ENCODE results near the gene ZNF133. TPM values are rescaled to one million over a fixed set of nuclear protein-coding genes. Genes with fewer than 3 reads are reported as not detected.

Gene ZNF133
- total and polyA plus RNA-seq, 2 donors (not counting 1 experiment from before 2014, with no cell fraction given) = 13.7 to 14.9 TPM

- DNase-seq = no peak
- no peaks in the 10 kb centered on the region for H3K9me3 ChIP-seq (ENCODE audit: control extremely low read depth in 1 of 3, control insufficient read depth in 2 of 3, insufficient read depth in 1 of 3, low read length in 2 of 3)
- ATAC-seq (ENCODE audit: low read depth) = no peak
- CTCF ChIA-PET = no interaction called here
- no peak overlapping the region for H3K27ac Mint-ChIP-seq
- peaks cover 22% of the 10 kb centered on the region for H3K27me3 Mint-ChIP-seq
- H3K4me3 Mint-ChIP-seq = no peak overlapping the region
- no peaks in the 10 kb centered on the region for H4K20me1 ChIP-seq (ENCODE audit: control insufficient read depth, insufficient read depth, low read length, poor library complexity, severe bottlenecking)
- TF ChIP-seq EZH2 (IDR thresholded peaks at IDR 0.05; ENCODE audit: borderline replicate concordance, insufficient read depth, low read depth, low read length, poor library complexity, severe bottlenecking) = no peak
- TF ChIP-seq, protein P1, sequence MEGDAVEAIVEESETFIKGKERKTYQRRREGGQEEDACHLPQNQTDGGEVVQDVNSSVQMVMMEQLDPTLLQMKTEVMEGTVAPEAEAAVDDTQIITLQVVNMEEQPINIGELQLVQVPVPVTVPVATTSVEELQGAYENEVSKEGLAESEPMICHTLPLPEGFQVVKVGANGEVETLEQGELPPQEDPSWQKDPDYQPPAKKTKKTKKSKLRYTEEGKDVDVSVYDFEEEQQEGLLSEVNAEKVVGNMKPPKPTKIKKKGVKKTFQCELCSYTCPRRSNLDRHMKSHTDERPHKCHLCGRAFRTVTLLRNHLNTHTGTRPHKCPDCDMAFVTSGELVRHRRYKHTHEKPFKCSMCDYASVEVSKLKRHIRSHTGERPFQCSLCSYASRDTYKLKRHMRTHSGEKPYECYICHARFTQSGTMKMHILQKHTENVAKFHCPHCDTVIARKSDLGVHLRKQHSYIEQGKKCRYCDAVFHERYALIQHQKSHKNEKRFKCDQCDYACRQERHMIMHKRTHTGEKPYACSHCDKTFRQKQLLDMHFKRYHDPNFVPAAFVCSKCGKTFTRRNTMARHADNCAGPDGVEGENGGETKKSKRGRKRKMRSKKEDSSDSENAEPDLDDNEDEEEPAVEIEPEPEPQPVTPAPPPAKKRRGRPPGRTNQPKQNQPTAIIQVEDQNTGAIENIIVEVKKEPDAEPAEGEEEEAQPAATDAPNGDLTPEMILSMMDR (IDR thresholded peaks at IDR 0.05) = no peak
- H3K27me3 ChIP-seq (replicated peaks in 1 of 4; ENCODE audit: control extremely low read depth in 1 of 4, control insufficient read depth in 3 of 4, insufficient read depth in 4 of 4, low read length in 3 of 4) = no peaks in the 10 kb centered on the region
- H3K4me1 Mint-ChIP-seq = no peaks in the 10 kb centered on the region
- POLR2A ChIA-PET = no interaction called here
- no peak overlapping the region for H3K27ac ChIP-seq (ENCODE audit: low read length in 2 of 2)
- WGBS (ENCODE audit: insufficient coverage) = 63% methylated on average over 2 of the region's 3 CpGs
- H3K9ac ChIP-seq (ENCODE audit: low read length) = no peak overlapping the region
- H3K4me2 ChIP-seq (replicated peaks; ENCODE audit: low read depth, low read length, poor library complexity, severe bottlenecking) = no peak overlapping the region
- intact Hi-C loops (cut with micrococcal nuclease) = no loop called here
- H3K9me3 Mint-ChIP-seq (ENCODE audit: insufficient read depth) = no peaks in the 10 kb centered on the region
- H3K79me2 ChIP-seq (ENCODE audit: control insufficient read depth, insufficient read depth, low read length) = no peaks in the 10 kb centered on the region
- H3K4me3 ChIP-seq (ENCODE audit: control extremely low read depth in 1 of 5, extremely low read depth in 1 of 5, insufficient read depth in 1 of 5, low read depth in 2 of 5, low read length in 4 of 5) = no peak overlapping the region
- no peaks in the 10 kb centered on the region for H3K36me3 ChIP-seq (replicated peaks in 1 of 2; ENCODE audit: control extremely low read depth in 1 of 2, control insufficient read depth in 1 of 2, extremely low read depth in 1 of 2, insufficient read depth in 2 of 2, low read length in 1 of 2)
- no peak overlapping the region for H2AFZ ChIP-seq (ENCODE audit: insufficient read depth, low read depth, low read length, poor library complexity, severe bottlenecking)
- no peaks in the 10 kb centered on the region for H3K4me1 ChIP-seq (ENCODE audit: control insufficient read depth in 2 of 2, insufficient read depth in 2 of 2, low read length in 2 of 2)
These were observed 33.7 kb upstream of the ZNF133 start for GRCh38 chr20:18254615-18255014.

DNA sequence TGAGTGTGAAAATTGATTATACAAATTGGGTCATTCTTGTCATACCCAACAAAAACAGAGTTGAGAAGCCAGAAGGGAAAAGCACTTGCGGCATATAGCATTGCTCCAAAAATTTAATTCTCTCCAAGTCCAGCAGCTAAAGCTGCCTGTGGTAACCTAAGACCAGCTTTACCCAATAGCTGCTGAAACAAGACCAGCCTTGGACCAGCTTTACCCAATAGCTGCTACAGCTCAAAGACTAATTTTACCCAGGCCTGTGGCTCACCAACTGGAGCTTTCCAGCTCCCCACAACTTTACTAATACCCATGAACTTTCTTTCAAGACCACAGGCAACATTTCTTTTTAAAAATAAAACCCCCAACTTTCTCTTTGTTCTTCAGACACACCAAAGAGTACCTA, 32.8 kb upstream of the ZNF133 start:
- no peak overlapping the region for H3K27ac Mint-ChIP-seq
- no peaks in the 10 kb centered on the region for H3K9me3 Mint-ChIP-seq (ENCODE audit: insufficient read depth)
- Histone ChIP-seq H3K36me3 (replicated peaks in 1 of 2; ENCODE audit: control extremely low read depth in 1 of 2, control insufficient read depth in 1 of 2, extremely low read depth in 1 of 2, insufficient read depth in 2 of 2, low read length in 1 of 2) (no peaks in the 10 kb centered on the region), H3K4me2 (replicated peaks; ENCODE audit: low read depth, low read length, poor library complexity, severe bottlenecking) (no peak overlapping the region), H3K27ac (ENCODE audit: low read length in 2 of 2) (no peak overlapping the region), H3K9ac (ENCODE audit: low read length) (no peak overlapping the region), H3K9me3 (ENCODE audit: control extremely low read depth in 1 of 3, control insufficient read depth in 2 of 3, insufficient read depth in 1 of 3, low read length in 2 of 3) (no peaks in the 10 kb centered on the region), H3K27me3 (replicated peaks in 1 of 4; ENCODE audit: control extremely low read depth in 1 of 4, control insufficient read depth in 3 of 4, insufficient read depth in 4 of 4, low read length in 3 of 4) (no peaks in the 10 kb centered on the region), H3K79me2 (ENCODE audit: control insufficient read depth, insufficient read depth, low read length) (no peaks in the 10 kb centered on the region), H3K4me3 (ENCODE audit: control extremely low read depth in 1 of 5, extremely low read depth in 1 of 5, insufficient read depth in 1 of 5, low read depth in 2 of 5, low read length in 4 of 5) (no peak overlapping the region), H2AFZ (ENCODE audit: insufficient read depth, low read depth, low read length, poor library complexity, severe bottlenecking) (no peak overlapping the region), H3K4me1 (ENCODE audit: control insufficient read depth in 2 of 2, insufficient read depth in 2 of 2, low read length in 2 of 2) (no peaks in the 10 kb centered on the region), H4K20me1 (ENCODE audit: control insufficient read depth, insufficient read depth, low read length, poor library complexity, severe bottlenecking) (no peaks in the 10 kb centered on the region)
- peaks cover 26% of the 10 kb centered on the region for H3K27me3 Mint-ChIP-seq
- CTCF ChIA-PET = no interaction called here
- intact Hi-C loops (cut with micrococcal nuclease) = no loop called here
- WGBS (ENCODE audit: insufficient coverage) = 100% methylated on average over 1 of the region's 1 CpG
- no peak for DNase-seq
- no peak for ATAC-seq (ENCODE audit: low read depth)
- no peaks in the 10 kb centered on the region for H3K4me1 Mint-ChIP-seq
- POLR2A ChIA-PET = no interaction called here
- TF ChIP-seq, protein P1 (IDR thresholded peaks at IDR 0.05) = no peak
- no peak for TF ChIP-seq EZH2 (IDR thresholded peaks at IDR 0.05; ENCODE audit: borderline replicate concordance, insufficient read depth, low read depth, low read length, poor library complexity, severe bottlenecking)
- no peak overlapping the region for H3K4me3 Mint-ChIP-seq
